Liver (tissue), 9 donors: ENCODE results near the gene GAS7. TPM values are rescaled to one million over a fixed set of nuclear protein-coding genes. Genes with fewer than 3 reads are reported as not detected.
"Not testable (repeated sequence)": the region's sequence is repeated elsewhere in the genome, so short reads cannot be mapped to it uniquely, and the experiment has no call there.

Experiments
- DNase-seq: peaks from one replicate; pipeline ENCODE4 v3.0.0-alpha.2; 2017; ENCODE audit warnings: low spot score
- H3K27ac ChIP-seq, 2 donors: one replicate each; pipeline ENCODE4 v1.7.0; 2013; ENCODE audit warnings: inconsistent platforms in 2 of 2, low read length in 2 of 2, control low read depth in 1 of 2, low read depth in 1 of 2, mild to moderate bottlenecking in 1 of 2
- H3K27me3 ChIP-seq, 4 donors: one replicate each; pipeline versions ENCODE4 v1.6.1 to v1.7.0; 2013; ENCODE audit warnings: low read length in 3 of 4, inconsistent platforms in 1 of 4, mild to moderate bottlenecking in 1 of 4, moderate library complexity in 1 of 4; ENCODE audit not compliant: control insufficient read depth in 4 of 4, insufficient read depth in 4 of 4
- H3K36me3 ChIP-seq, 4 donors: one replicate each; pipeline versions ENCODE4 v1.6.1 to v1.7.0; 2013; ENCODE audit warnings: low read length in 3 of 4, mild to moderate bottlenecking in 3 of 4, low read depth in 1 of 4, moderate library complexity in 1 of 4; ENCODE audit not compliant: control insufficient read depth in 4 of 4, insufficient read depth in 3 of 4
- H3K4me1 ChIP-seq, 4 donors: one replicate each; pipeline versions ENCODE4 v1.6.1 to v1.7.0; 2013; ENCODE audit warnings: low read length in 3 of 4, mild to moderate bottlenecking in 3 of 4, moderate library complexity in 1 of 4; ENCODE audit not compliant: control insufficient read depth in 4 of 4, insufficient read depth in 4 of 4
- H3K4me3 ChIP-seq, 3 donors: one replicate each; pipeline versions ENCODE4 v1.6.1 to v1.7.0; 2013; ENCODE audit warnings: low read length in 3 of 3, control low read depth in 1 of 3, low read depth in 1 of 3, mild to moderate bottlenecking in 1 of 3
- H3K9ac ChIP-seq, 2 donors: one replicate each; pipeline ENCODE4 v1.7.0; 2013; ENCODE audit warnings: low read length in 2 of 2, mild to moderate bottlenecking in 2 of 2, moderate library complexity in 2 of 2, control low read depth in 1 of 2, low read depth in 1 of 2
- H3K9me3 ChIP-seq, 4 donors: one replicate each; pipeline versions ENCODE4 v1.6.1 to v1.7.0; 2013; ENCODE audit warnings: low read length in 3 of 4; ENCODE audit not compliant: control insufficient read depth in 4 of 4
- EGR1 ChIP-seq, 2 donors: IDR thresholded peaks; 2 replicates each; pipeline ENCODE4 v1.6.1; 2016 to 2018; ENCODE audit warnings: antibody characterized with exemption in 2 of 2, low read depth in 2 of 2
- FOXA1 ChIP-seq: IDR thresholded peaks from 2 replicates; pipeline ENCODE4 v1.6.1; 2016; ENCODE audit warnings: antibody characterized with exemption
- FOXA2 ChIP-seq: IDR thresholded peaks from 2 replicates; pipeline ENCODE4 v1.6.1; 2016; ENCODE audit warnings: antibody characterized with exemption
- GABPA ChIP-seq, 2 donors: IDR thresholded peaks in 1 of 2; conservative IDR thresholded peaks in 1 of 2; 2 replicates each; pipeline ENCODE4 v1.6.1; 2016; ENCODE audit warnings: antibody characterized with exemption in 2 of 2, mild to moderate bottlenecking in 1 of 2, moderate library complexity in 1 of 2
- HNF4A ChIP-seq, 2 donors: conservative IDR thresholded peaks; 2 replicates each; pipeline ENCODE4 v1.6.1; 2016; ENCODE audit warnings: antibody characterized with exemption in 2 of 2, mild to moderate bottlenecking in 2 of 2
- HNF4G ChIP-seq: IDR thresholded peaks from 2 replicates; pipeline ENCODE4 v1.6.1; 2016; ENCODE audit warnings: antibody characterized with exemption
- JUND ChIP-seq, 2 donors: IDR thresholded peaks; 2 replicates each; pipeline ENCODE4 v1.6.1; 2016; ENCODE audit warnings: antibody characterized with exemption in 2 of 2
- NR2F2 ChIP-seq: IDR thresholded peaks from 2 replicates; pipeline ENCODE4 v1.6.1; 2016; ENCODE audit warnings: antibody characterized with exemption
- RAD21 ChIP-seq, 2 donors: IDR thresholded peaks; 2 replicates each; pipeline ENCODE4 v1.6.1; 2016; ENCODE audit warnings: antibody characterized with exemption in 2 of 2, mild to moderate bottlenecking in 2 of 2
- RXRA ChIP-seq, 2 donors: IDR thresholded peaks; 2 replicates each; pipeline ENCODE4 v1.6.1; 2017 to 2018; ENCODE audit warnings: antibody characterized with exemption in 2 of 2, mild to moderate bottlenecking in 1 of 2
- SP1 ChIP-seq: IDR thresholded peaks from 2 replicates; pipeline ENCODE4 v1.6.1; 2018; ENCODE audit warnings: antibody characterized with exemption, mild to moderate bottlenecking
- TAF1 ChIP-seq: conservative IDR thresholded peaks from 2 replicates; pipeline ENCODE4 v1.6.1; 2016; ENCODE audit warnings: antibody characterized with exemption, mild to moderate bottlenecking
- YY1 ChIP-seq: IDR thresholded peaks from 2 replicates; pipeline ENCODE4 v1.6.1; 2016; ENCODE audit warnings: antibody characterized with exemption, mild to moderate bottlenecking
- whole genome bisulfite sequencing: extraction: QIAGEN DNeasy Blood & Tissue Kit; methylation state at CpG from one replicate; pipeline ENCODE4 v1.1.7; 2013; 5-methylcytosine and 5-hydroxymethylcytosine counted together
- polyA plus RNA-seq, 2 donors: library from polyadenylated mRNA; stranded (reverse) in 1 of 2; unstranded in 1 of 2; fragments of 200-250 nt in 1 of 2; fragments of >200 nt in 1 of 2; fragmentation: Nextera tagmentation in 1 of 2; extraction: Ambion mirVana in 1 of 2; gene quantifications; one replicate each; pipeline versions ENCODE4 v1.2.1 to v1.2.3, GENCODE V29; 2013 to 2015
- total RNA-seq, 2 donors: library from RNA; depleted of rRNA; stranded (reverse); fragments of >200 nt; gene quantifications; one replicate each; pipeline ENCODE4 v1.2.3, GENCODE V29; 2014
- TF ChIP-seq, protein P1 (sequence below): IDR thresholded peaks from 2 replicates; pipeline ENCODE4 v1.6.1; 2016; ENCODE audit warnings: antibody characterized with exemption, mild to moderate bottlenecking
- TF ChIP-seq, protein P2 (sequence below): IDR thresholded peaks from 2 replicates; pipeline ENCODE4 v1.6.1; 2016; ENCODE audit warnings: antibody characterized with exemption
- TF ChIP-seq, protein P3 (sequence below): IDR thresholded peaks from 2 replicates; pipeline ENCODE4 v1.6.1; 2016; ENCODE audit warnings: antibody characterized with exemption
- TF ChIP-seq, protein P4 (sequence below): IDR thresholded peaks from 2 replicates; pipeline ENCODE4 v1.6.1; 2016; ENCODE audit warnings: antibody characterized with exemption
- TF ChIP-seq, protein P5 (sequence below): fragments of 150-350 bp; IDR thresholded peaks from 2 replicates; pipeline ENCODE4 v1.5.1; 2017; ENCODE audit warnings: improper control_type of control experiment, low read depth, low read length; ENCODE audit not compliant: missing input control
- donor health status: healthy.
- donor health status: healthy.
- donor health status: healthy.
- donor health status: healthy.
- donor health status: healthy.

GAS7 gene
- total and polyA plus RNA-seq, 4 donors = 0.79 to 6.1 (median 2.5) TPM

DNA sequence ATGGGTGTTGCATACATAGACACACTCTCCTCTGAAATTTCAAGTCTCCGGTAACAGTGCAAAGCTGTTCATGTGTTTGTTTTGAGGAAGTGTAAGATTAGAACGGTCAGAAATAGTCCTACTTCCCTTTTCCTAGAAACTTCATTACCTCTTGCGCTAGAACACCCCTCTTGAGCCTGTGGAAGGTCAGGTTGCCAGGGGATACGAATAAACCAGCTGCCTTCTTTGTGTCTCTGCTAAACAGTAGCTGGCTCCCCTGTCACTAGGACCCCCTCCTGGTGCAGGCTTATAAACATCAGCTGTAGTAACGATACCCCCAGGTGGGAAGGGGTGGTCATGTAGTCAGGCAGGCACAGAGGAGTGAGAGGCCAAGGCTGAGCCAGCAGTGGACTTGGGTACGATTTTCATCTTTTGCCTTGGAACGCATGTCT lies 179.9 kb downstream of the GAS7 start (continued):
- TF ChIP-seq, protein P1, sequence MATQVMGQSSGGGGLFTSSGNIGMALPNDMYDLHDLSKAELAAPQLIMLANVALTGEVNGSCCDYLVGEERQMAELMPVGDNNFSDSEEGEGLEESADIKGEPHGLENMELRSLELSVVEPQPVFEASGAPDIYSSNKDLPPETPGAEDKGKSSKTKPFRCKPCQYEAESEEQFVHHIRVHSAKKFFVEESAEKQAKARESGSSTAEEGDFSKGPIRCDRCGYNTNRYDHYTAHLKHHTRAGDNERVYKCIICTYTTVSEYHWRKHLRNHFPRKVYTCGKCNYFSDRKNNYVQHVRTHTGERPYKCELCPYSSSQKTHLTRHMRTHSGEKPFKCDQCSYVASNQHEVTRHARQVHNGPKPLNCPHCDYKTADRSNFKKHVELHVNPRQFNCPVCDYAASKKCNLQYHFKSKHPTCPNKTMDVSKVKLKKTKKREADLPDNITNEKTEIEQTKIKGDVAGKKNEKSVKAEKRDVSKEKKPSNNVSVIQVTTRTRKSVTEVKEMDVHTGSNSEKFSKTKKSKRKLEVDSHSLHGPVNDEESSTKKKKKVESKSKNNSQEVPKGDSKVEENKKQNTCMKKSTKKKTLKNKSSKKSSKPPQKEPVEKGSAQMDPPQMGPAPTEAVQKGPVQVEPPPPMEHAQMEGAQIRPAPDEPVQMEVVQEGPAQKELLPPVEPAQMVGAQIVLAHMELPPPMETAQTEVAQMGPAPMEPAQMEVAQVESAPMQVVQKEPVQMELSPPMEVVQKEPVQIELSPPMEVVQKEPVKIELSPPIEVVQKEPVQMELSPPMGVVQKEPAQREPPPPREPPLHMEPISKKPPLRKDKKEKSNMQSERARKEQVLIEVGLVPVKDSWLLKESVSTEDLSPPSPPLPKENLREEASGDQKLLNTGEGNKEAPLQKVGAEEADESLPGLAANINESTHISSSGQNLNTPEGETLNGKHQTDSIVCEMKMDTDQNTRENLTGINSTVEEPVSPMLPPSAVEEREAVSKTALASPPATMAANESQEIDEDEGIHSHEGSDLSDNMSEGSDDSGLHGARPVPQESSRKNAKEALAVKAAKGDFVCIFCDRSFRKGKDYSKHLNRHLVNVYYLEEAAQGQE = no peak

DNA sequence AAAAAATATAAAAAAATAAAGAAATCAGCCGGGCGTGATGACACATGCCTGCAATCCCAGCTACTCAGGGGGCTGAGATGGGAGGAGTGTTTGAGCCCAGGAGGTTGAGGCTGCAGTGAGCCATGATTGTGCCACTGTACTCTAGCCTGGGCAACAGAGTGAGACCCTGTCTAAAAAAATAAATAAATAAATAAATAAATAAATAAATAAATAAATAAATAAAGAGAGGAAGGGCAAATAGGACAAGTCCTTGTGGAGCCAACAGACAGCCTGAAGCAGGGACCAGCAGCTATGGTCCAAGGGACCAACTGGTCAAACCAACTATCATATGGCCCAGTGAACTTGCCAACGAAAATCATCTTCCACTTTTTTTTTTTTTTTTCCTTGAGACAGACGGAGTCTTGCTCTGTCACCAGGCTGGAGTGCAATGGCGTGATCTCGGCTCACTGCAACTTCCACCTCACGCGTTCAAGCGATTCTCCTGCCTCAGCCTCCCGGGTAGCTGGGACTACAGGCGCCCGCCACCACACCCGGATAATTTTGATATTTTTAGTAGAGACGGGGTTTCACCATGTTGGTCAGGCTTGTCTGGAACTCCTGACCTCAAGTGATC lies 181.3 kb downstream of the GAS7 start:
- not testable (repeated sequence) for DNase-seq, H3K4me3 ChIP-seq, H3K4me1 ChIP-seq, H3K27ac ChIP-seq, H3K36me3 ChIP-seq, H3K9me3 ChIP-seq, H3K9ac ChIP-seq, H3K27me3 ChIP-seq
- 87% methylated on average over 14 of the region's 14 CpGs for WGBS

DNA sequence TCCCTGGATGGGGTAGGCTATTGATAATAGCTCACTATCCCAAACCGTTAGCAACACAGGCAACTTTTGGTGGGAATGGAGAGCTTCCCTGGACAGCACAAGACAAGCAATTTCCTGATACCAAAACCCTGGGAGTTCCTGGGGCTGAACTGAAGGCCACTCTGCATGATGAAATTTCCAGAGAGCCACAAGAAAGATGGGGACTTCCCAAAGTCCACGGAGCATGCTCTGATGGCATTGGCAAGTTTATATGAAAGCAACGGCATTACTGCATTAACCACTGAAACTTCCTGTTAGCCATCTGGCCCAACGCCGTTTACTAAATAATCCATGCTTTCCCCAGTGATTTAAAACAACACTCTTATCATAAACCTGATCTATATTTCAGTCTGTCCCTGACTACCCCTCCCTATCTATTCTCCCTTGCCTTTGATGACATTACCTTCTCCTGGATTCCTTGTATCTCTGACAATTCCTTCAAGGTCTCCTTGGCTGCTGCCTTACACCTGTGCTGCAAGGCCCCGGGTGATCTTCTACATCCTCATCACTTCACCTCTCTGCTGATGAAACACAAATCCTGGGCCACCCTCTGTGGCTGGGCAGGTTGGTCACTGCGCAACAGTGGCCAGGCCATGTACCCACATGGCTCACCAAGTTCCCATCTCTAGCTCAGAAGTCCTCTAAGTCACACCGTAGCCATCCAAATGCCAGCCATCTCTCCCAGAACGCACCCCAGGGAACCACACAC lies 184.9 kb downstream of the GAS7 start:
- 73% methylated on average over 9 of the region's 9 CpGs for WGBS
- TF ChIP-seq GABPA (IDR thresholded peaks at IDR 0.05 in 1 of 2, conservative IDR thresholded peaks at IDR 0.05 in 1 of 2) (no peak), FOXA2 (no peak), TAF1 (no peak), HNF4A (conservative IDR thresholded peaks at IDR 0.05) (no peak), FOXA1 (no peak), SP1 (no peak), RXRA (IDR thresholded peaks at IDR 0.05) (no peak), HNF4G (no peak), NR2F2 (no peak), JUND (IDR thresholded peaks at IDR 0.05) (no peak), YY1 (no peak), EGR1 (IDR thresholded peaks at IDR 0.05; ENCODE audit: low read depth in 2 of 2) (no peak), RAD21 (IDR thresholded peaks at IDR 0.05) (no peak)
- TF ChIP-seq, protein P1 = no peak
- TF ChIP-seq, protein P2, sequence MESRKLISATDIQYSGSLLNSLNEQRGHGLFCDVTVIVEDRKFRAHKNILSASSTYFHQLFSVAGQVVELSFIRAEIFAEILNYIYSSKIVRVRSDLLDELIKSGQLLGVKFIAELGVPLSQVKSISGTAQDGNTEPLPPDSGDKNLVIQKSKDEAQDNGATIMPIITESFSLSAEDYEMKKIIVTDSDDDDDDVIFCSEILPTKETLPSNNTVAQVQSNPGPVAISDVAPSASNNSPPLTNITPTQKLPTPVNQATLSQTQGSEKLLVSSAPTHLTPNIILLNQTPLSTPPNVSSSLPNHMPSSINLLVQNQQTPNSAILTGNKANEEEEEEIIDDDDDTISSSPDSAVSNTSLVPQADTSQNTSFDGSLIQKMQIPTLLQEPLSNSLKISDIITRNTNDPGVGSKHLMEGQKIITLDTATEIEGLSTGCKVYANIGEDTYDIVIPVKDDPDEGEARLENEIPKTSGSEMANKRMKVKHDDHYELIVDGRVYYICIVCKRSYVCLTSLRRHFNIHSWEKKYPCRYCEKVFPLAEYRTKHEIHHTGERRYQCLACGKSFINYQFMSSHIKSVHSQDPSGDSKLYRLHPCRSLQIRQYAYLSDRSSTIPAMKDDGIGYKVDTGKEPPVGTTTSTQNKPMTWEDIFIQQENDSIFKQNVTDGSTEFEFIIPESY = no peak
- TF ChIP-seq, protein P3, sequence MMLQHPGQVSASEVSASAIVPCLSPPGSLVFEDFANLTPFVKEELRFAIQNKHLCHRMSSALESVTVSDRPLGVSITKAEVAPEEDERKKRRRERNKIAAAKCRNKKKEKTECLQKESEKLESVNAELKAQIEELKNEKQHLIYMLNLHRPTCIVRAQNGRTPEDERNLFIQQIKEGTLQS = no peak
- TF ChIP-seq, protein P4, sequence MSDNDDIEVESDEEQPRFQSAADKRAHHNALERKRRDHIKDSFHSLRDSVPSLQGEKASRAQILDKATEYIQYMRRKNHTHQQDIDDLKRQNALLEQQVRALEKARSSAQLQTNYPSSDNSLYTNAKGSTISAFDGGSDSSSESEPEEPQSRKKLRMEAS = no peak
- TF ChIP-seq, protein P5, sequence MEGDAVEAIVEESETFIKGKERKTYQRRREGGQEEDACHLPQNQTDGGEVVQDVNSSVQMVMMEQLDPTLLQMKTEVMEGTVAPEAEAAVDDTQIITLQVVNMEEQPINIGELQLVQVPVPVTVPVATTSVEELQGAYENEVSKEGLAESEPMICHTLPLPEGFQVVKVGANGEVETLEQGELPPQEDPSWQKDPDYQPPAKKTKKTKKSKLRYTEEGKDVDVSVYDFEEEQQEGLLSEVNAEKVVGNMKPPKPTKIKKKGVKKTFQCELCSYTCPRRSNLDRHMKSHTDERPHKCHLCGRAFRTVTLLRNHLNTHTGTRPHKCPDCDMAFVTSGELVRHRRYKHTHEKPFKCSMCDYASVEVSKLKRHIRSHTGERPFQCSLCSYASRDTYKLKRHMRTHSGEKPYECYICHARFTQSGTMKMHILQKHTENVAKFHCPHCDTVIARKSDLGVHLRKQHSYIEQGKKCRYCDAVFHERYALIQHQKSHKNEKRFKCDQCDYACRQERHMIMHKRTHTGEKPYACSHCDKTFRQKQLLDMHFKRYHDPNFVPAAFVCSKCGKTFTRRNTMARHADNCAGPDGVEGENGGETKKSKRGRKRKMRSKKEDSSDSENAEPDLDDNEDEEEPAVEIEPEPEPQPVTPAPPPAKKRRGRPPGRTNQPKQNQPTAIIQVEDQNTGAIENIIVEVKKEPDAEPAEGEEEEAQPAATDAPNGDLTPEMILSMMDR = no peak
- Histone ChIP-seq H3K9me3 (no peaks in the 10 kb centered on the region), H3K27ac (no peak overlapping the region), H3K27me3 (no peaks in the 10 kb centered on the region), H3K9ac (no peak overlapping the region), H3K36me3 (no peaks in the 10 kb centered on the region), H3K4me1 (no peaks in the 10 kb centered on the region), H3K4me3 (no peak overlapping the region)
- no peak for DNase-seq
